A549 (cell line): ENCODE results near the gene SPC24. TPM values are rescaled to one million over a fixed set of nuclear protein-coding genes. Genes with fewer than 3 reads are reported as not detected.

Source experiments
- ATAC-seq, 2 experiments: fragments of 200-7000 bp in 1 of 2; fragments of >200 bp in 1 of 2; cut with Nextera tagmentation in 1 of 2; cut with Tn5 transposase in 1 of 2; 3 replicates each; pipeline versions ENCODE4 v1.8.0 to v1.9.1; 2018 to 2020; ENCODE audit warnings: mild to moderate bottlenecking in 1 of 2, moderate library complexity in 1 of 2
- CTCF ChIA-PET: fragments of 300-600 bp; sonication (Branson Sonifier 250); formaldehyde crosslinking; extraction: SDS; loops from one replicate; lab custom pipeline; 2021; ENCODE audit warnings: antibody characterized with exemption, inconsistent platforms; lab: Yijun Ruan, JAX
- POLR2A ChIA-PET: fragments of 350-600 bp; formaldehyde crosslinking; extraction: SDS; loops from one replicate; lab custom pipeline; 2021; ENCODE audit warnings: antibody characterized with exemption, inconsistent platforms; lab: Yijun Ruan, JAX
- DNase-seq, 2 experiments: peaks; one replicate each; pipeline versions ENCODE4 v3.0.0 to v3.0.0-alpha.2; 2011 to 2016; ENCODE audit warnings: low read depth in 1 of 2, low spot score in 1 of 2
- FAIRE-seq: peaks from 2 replicates; lab custom pipeline; 2011; peaks lifted over from hg19 to GRCh38; lab: Jason Lieb, UNC
- H3K27ac ChIP-seq, 2 experiments: fragments of >200 bp; sonication (Bioruptor Twin); formaldehyde crosslinking; 3 replicates each; pipeline ENCODE4 v1.5.1; 2016 to 2017
- H3K4me1 ChIP-seq: fragments of >200 bp; sonication (Bioruptor Twin); formaldehyde crosslinking; 3 replicates; pipeline ENCODE4 v1.6.1; 2016
- H3K4me2 ChIP-seq: fragments of >200 bp; sonication (Bioruptor Twin); formaldehyde crosslinking; 3 replicates; pipeline ENCODE4 v1.6.1; 2016
- H3K4me3 ChIP-seq: fragments of >200 bp; sonication (Bioruptor Twin); formaldehyde crosslinking; 3 replicates; pipeline ENCODE4 v1.5.1; 2016
- H3K9me3 ChIP-seq: fragments of >200 bp; sonication (Bioruptor Twin); formaldehyde crosslinking; 3 replicates; pipeline ENCODE4 v1.6.1; 2016
- CBX8 ChIP-seq: fragments of 200-600 bp; sonication (generic); IDR thresholded peaks from 2 replicates; pipeline ENCODE4 v1.6.1; 2016
- CEBPB ChIP-seq, 2 experiments: fragments of >200 bp in 1 of 2; sonication (Bioruptor Twin) in 1 of 2; formaldehyde crosslinking in 1 of 2; IDR thresholded peaks; 2 replicates each; pipeline ENCODE4 v1.6.1; 2012 to 2016
- CHD2 ChIP-seq: fragments of 150-350 bp; IDR thresholded peaks from 2 replicates; pipeline ENCODE4 v1.6.1; 2014; ENCODE audit warnings: low read length; ENCODE audit not compliant: partially characterized antibody
- CHD4 ChIP-seq: fragments of 200-600 bp; sonication (generic); IDR thresholded peaks from 2 replicates; pipeline ENCODE4 v1.6.1; 2016; ENCODE audit warnings: antibody characterized with exemption, mild to moderate bottlenecking, borderline replicate concordance
- E2F6 ChIP-seq: IDR thresholded peaks from 2 replicates; pipeline ENCODE4 v1.6.1; 2012; ENCODE audit warnings: low read depth, borderline replicate concordance
- EP300 ChIP-seq, 2 experiments: fragments of >200 bp; sonication (Bioruptor Twin); formaldehyde crosslinking; IDR thresholded peaks; 2 replicates in 1 of 2; 3 replicates in 1 of 2; pipeline ENCODE4 v1.6.1; 2016 to 2017
- FOSL2 ChIP-seq, 2 experiments: fragments of 450-650 bp in 1 of 2; fragments of >200 bp in 1 of 2; sonication (Bioruptor Twin) in 1 of 2; formaldehyde crosslinking; IDR thresholded peaks; 2 replicates each; pipeline versions ENCODE4 v1.5.0 to v1.6.1; 2016 to 2020; ENCODE audit warnings: mild to moderate bottlenecking in 1 of 2, moderate library complexity in 1 of 2
- HOXB13 ChIP-seq: fragments of 250-450 bp; sonication (Bioruptor Pico); IDR thresholded peaks from 2 replicates; pipeline ENCODE4 v1.5.0; 2020; ENCODE audit warnings: low read depth, mild to moderate bottlenecking, moderate library complexity
- HOXB5 ChIP-seq: fragments of 250-450 bp; sonication (Bioruptor Pico); IDR thresholded peaks from 2 replicates; pipeline ENCODE4 v1.5.0; 2020; ENCODE audit warnings: mild to moderate bottlenecking, moderate library complexity
- KDM1A ChIP-seq: fragments of 200-600 bp; sonication (generic); IDR thresholded peaks from 2 replicates; pipeline ENCODE4 v1.6.1; 2016; ENCODE audit warnings: low read depth, mild to moderate bottlenecking
- NPAS2 ChIP-seq: fragments of 250-450 bp; sonication (Bioruptor Pico); IDR thresholded peaks from 2 replicates; pipeline ENCODE4 v1.8.0; 2022; ENCODE audit warnings: mild to moderate bottlenecking, moderate library complexity, borderline replicate concordance
- POLR2AphosphoS2 ChIP-seq: conservative IDR thresholded peaks from 2 replicates; pipeline ENCODE4 v1.6.1; 2012; ENCODE audit warnings: low read length, improper control_type of control experiment, inconsistent platforms
- RARB ChIP-seq: fragments of 250-450 bp; sonication (Bioruptor Pico); IDR thresholded peaks from 2 replicates; pipeline ENCODE4 v1.8.0; 2021; ENCODE audit warnings: mild to moderate bottlenecking, moderate library complexity
- RFX5 ChIP-seq: fragments of 450-650 bp; IDR thresholded peaks from 2 replicates; pipeline ENCODE4 v1.7.1; 2014; ENCODE audit warnings: antibody characterized with exemption, mild to moderate bottlenecking, moderate library complexity
- TFCP2L1 ChIP-seq: fragments of 250-450 bp; sonication (Bioruptor Pico); IDR thresholded peaks from 2 replicates; pipeline ENCODE4 v1.5.0; 2021; ENCODE audit warnings: mild to moderate bottlenecking
- ZFP36 ChIP-seq: fragments of 450-650 bp; IDR thresholded peaks from 2 replicates; pipeline ENCODE4 v1.6.1; 2014; ENCODE audit warnings: borderline replicate concordance; ENCODE audit not compliant: partially characterized antibody
- ZNF302 ChIP-seq: fragments of 250-450 bp; sonication (Bioruptor Pico); IDR thresholded peaks from 2 replicates; pipeline ENCODE4 v1.9.0; 2021; ENCODE audit warnings: inconsistent platforms, mild to moderate bottlenecking, moderate library complexity
- ZSCAN20 ChIP-seq: fragments of 250-450 bp; sonication (Bioruptor Pico); IDR thresholded peaks from 2 replicates; pipeline ENCODE4 v1.8.0; 2022; ENCODE audit warnings: mild to moderate bottlenecking, moderate library complexity
- WGBS: methylation state at CpG from one replicate; pipeline ENCODE4 v1.1.6; 2017; ENCODE audit errors: missing lambda C conversion rate; 5-methylcytosine and 5-hydroxymethylcytosine counted together
- polyA plus RNA-seq, 4 experiments: library from polyadenylated mRNA; depleted of rRNA in 3 of 4; stranded (reverse); fragments of >200 nt; fragmentation: RNase III in 1 of 4; extraction: RNeasy Plus Mini Kit Qiagen cat#74134 plus additional on column Dnase treatment in 1 of 4; gene quantifications; 2 replicates in 3 of 4; 3 replicates in 1 of 4; pipeline ENCODE4 v1.2.3, GENCODE V29; 2011 to 2017
- TF ChIP-seq, protein P1 (sequence below): IDR thresholded peaks from 2 replicates; pipeline ENCODE4 v1.6.1; 2012
- TF ChIP-seq, protein P2 (sequence below): fragments of 250-450 bp; sonication (Bioruptor Pico); IDR thresholded peaks from 2 replicates; pipeline ENCODE4 v1.5.0; 2020; ENCODE audit warnings: low read depth, mild to moderate bottlenecking, moderate library complexity
- TF ChIP-seq, protein P3 (sequence below): IDR thresholded peaks from 2 replicates; pipeline ENCODE4 v1.6.1; 2012

SPC24 gene
- polyA plus RNA-seq, 2 of the 4 experiments (the other 2 are of a cell fraction), result 16.5 to 22.2 TPM

DNA sequence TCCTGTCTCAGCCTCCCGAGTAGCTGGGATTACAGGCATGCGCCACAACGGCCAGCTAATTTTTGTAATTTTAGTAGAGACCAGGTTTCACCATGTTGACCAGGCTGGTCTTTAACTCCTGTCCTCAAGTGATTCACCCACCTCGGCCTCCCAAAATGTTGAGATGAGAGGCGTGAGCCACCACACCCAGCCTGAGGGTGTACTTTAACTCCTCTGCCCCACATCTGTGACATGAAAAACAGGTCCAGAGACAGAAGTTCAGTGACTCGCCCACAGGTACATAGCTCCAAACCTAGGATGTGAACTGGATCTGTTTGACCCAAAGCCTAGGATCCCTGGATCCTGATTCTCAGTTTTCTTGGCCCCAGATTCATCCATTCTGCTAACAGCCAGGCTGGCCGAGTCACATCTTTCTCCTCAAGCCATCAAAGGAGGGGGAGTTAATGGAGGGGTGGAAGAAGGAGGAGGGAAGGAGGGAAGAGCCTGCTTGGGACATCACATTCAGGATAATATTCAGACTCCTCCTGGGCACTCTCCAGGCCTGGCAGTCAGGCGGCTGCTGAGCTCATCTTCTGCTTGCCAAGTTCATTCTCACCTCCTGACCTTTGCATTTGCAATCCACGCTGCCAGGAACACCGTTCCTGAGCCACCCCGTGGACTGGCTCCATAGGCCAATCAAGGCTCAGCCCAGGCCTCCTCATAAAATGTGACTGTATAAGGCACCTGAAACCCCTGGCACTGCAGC lies 3.1 kb downstream of the SPC24 start (continued):
- no peak for TF ChIP-seq RFX5
- TF ChIP-seq, all 56 proteins: peak for 0

DNA sequence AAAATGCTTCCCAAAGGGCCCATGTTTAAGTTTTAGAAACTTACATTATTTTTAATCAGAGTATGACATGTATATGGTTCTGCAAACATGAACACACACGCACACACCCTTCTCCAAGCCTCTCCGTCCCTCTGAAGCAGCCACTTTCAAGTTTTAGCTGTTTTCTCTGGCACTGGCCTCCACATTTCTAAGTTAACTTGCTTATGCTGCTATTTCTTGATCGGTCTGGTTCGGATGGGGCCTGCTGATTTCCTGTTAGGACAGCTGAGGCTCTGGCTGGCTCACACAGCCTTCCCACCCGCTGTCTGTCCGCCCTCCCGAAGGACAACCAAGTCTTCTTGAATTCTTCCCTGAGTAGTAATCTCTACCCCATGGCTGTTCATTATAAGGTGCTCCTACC lies 4.4 kb downstream of the SPC24 start:
- H3K27ac ChIP-seq, result peak overlapping the region; percentile 79 to 86; a peak in 4 of 6 replicates
- POLR2A ChIA-PET, result no interaction called here

DNA sequence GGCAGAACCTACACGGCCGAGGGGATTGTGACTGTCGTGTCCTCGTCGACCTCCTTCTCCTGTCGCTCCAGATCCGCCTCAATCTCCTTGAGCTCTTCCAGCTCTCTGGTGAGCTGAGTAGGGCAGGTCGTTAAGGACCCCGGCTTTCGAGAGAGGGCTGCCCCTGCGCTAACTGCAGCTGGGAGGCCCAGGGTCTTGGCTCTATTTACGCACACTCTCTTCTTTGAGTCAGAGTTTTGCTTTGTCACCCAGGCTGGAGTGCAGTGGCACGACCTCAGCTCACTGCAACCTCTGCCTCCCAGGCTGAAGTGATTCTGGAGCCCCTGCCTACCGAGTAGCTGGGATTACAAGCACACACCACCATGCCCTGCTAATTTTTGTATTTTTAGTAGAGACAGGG lies 7.6 kb downstream of the SPC24 start:
- no peak overlapping the region for H3K4me2 ChIP-seq
- CTCF ChIA-PET, result interaction anchor here (0.6 to 1.1 kb wide), 3 partner anchors 22 to 211 kb away, joined by 3 read pairs; no protein-coding TSS in a partner anchor
- H3K4me1 ChIP-seq, result peaks cover 35% of the 10 kb centered on the region
- 92% methylated on average over 14 of the region's 14 CpGs for WGBS
- H3K4me3 ChIP-seq, result no peak overlapping the region
- H3K9me3 ChIP-seq, result no peaks in the 10 kb centered on the region
- DNase-seq (no peak), FAIRE-seq (no peak), ATAC-seq (no peak)
- TF ChIP-seq HOXB13, result no peak
- TF ChIP-seq EP300 (IDR thresholded peaks at IDR 0.05), result no peak
- no peak for TF ChIP-seq RARB
- TF ChIP-seq TFCP2L1 (CRISPR knock-in tag), result no peak
- no peak for TF ChIP-seq FOSL2 (IDR thresholded peaks at IDR 0.05)
- no peak for TF ChIP-seq FOSL2 (CRISPR knock-in tag; IDR thresholded peaks at IDR 0.05)
- no peak for TF ChIP-seq E2F6
- TF ChIP-seq, protein P1, sequence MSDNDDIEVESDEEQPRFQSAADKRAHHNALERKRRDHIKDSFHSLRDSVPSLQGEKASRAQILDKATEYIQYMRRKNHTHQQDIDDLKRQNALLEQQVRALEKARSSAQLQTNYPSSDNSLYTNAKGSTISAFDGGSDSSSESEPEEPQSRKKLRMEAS, result no peak
- no peak for TF ChIP-seq CEBPB (IDR thresholded peaks at IDR 0.05)
- TF ChIP-seq CBX8, result no peak
- no peak for TF ChIP-seq HOXB5 (CRISPR knock-in tag)
- TF ChIP-seq CHD4, result no peak
- TF ChIP-seq KDM1A, result no peak
- peak overlapping the region in 1 of 2 experiments; percentile 59; a peak in 2 of 6 replicates for H3K27ac ChIP-seq
- POLR2A ChIA-PET, result no interaction called here

More for the DNA sequence above, 4.4 kb downstream of the SPC24 start:
- 97% methylated on average over 7 of the region's 7 CpGs for WGBS
- Histone ChIP-seq H3K9me3 (no peaks in the 10 kb centered on the region), H3K4me3 (no peak overlapping the region), H3K4me1 (peaks cover 26% of the 10 kb centered on the region), H3K4me2 (no peak overlapping the region)
- CTCF ChIA-PET, result interaction anchor here (0.8 kb wide), 1 partner anchor 88 kb away, joined by 5 read pairs; no protein-coding TSS in a partner anchor
- no peak for ATAC-seq
- no peak for DNase-seq
- TF ChIP-seq CHD2 (no peak), FOSL2 (IDR thresholded peaks at IDR 0.05) (no peak), FOSL2 (CRISPR knock-in tag; IDR thresholded peaks at IDR 0.05) (no peak), ZFP36 (no peak), NPAS2 (CRISPR knock-in tag) (no peak), ZNF302 (no peak), ZSCAN20 (CRISPR knock-in tag) (no peak), POLR2AphosphoS2 (no peak), CBX8 (no peak), RARB (no peak)
- TF ChIP-seq, protein P2, sequence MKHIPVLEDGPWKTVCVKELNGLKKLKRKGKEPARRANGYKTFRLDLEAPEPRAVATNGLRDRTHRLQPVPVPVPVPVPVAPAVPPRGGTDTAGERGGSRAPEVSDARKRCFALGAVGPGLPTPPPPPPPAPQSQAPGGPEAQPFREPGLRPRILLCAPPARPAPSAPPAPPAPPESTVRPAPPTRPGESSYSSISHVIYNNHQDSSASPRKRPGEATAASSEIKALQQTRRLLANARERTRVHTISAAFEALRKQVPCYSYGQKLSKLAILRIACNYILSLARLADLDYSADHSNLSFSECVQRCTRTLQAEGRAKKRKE, result no peak
- TF ChIP-seq, protein P3, sequence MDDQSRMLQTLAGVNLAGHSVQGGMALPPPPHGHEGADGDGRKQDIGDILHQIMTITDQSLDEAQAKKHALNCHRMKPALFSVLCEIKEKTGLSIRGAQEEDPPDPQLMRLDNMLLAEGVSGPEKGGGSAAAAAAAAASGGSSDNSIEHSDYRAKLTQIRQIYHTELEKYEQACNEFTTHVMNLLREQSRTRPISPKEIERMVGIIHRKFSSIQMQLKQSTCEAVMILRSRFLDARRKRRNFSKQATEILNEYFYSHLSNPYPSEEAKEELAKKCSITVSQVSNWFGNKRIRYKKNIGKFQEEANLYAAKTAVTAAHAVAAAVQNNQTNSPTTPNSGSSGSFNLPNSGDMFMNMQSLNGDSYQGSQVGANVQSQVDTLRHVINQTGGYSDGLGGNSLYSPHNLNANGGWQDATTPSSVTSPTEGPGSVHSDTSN, result no peak
- no peak for FAIRE-seq
